SHP77 treated with DMSO at 0.1 percent for 48 hours (cell line): Measurements from ENCODE around the gene FUT3.
"Not testable (repeated sequence)": the region's sequence is repeated elsewhere in the genome, so short reads cannot be mapped to it uniquely, and the experiment has no call there.

Source experiments
- DNase-seq: peaks from one replicate; lab custom pipeline; 2025; lab: John Stamatoyannopoulos, UW

FUT3 gene

DNA sequence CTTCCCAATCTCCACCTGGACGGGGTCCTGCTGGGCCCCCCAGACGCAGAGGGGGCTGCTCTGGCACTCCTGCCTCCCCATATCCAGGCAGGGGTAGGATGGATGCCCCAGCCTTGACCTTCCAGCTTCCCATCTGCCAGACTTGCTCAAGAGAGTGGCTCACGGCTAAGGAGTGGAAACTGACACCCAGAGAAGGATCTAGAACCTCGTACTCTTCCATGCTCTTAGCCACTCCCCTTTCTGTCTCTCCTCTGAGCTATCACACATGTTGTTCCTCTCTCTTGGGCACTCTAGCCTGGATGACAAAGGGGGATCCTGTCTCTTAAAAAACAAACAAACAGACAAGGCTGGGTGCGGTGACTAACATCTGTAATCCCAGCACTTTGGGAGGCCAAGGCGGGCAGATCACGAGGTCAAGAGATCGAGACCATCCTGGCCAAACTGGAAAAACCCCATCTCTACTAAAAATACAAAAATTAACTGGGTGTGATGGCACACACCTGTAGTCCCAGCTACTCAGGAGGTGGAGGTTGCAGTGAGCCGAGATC is 31.2 kb upstream of the FUT3 start:
- DNase-seq: no peak

DNA sequence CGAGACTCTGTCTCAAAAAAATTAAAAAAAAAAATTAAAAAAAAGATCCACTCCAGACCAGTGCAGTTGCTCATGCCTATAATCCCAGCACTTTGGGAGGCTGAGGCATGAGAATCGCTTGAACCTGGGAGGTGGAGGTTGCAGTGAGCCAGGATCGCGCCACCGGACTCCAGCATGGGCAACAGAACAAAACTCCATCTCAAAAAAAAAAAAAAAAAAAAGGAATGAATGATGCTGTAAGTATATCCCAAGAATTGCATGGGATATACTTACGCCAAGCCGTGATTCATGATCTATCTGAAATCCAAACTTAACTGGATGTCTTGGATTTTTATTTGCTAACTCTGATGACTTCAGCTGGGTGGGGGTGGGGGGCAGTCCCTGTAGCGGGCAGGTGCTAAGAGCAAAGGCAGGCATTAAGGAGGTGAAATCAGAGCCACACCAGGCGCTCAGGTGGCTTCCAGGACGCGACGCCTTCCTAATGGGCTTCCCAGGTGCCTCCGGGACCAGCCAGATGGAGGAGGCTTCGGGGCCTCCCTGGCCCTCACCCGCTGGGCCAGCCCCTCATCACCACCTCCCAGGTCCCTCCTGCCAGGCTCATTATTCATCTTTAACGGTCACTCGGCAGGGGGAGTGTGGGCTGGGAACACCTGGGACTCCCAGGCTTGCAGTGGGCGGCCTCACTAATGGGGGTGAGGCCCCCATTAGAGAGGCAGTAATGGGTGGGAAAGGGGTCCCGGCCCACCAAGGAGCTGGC is 30.5 kb upstream of the FUT3 start:
- no peak for DNase-seq

DNA sequence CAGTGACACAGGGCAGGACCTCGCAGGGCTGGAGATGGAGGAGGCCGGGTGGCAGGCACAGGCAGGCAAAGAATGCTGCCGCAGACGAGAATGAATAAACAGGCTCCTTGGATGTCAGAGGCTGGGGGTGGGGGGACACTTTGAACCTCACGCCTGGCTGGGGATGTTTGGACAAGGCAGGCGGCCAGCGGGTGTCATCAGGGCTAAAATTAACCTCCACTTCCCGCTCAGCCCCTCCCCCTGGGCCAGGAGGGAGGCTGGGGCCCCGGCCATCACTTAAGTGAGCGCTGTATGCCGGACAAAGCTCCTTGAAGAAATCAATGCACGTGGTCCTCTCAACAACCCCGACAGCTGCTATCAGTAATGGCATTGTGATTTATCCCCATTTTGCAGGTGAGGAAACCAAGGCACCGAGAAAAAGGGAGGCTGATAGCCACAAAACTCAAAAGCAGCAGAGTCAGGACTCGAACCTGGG is 29.4 kb upstream of the FUT3 start:
- DNase-seq: peak; percentile 37

DNA sequence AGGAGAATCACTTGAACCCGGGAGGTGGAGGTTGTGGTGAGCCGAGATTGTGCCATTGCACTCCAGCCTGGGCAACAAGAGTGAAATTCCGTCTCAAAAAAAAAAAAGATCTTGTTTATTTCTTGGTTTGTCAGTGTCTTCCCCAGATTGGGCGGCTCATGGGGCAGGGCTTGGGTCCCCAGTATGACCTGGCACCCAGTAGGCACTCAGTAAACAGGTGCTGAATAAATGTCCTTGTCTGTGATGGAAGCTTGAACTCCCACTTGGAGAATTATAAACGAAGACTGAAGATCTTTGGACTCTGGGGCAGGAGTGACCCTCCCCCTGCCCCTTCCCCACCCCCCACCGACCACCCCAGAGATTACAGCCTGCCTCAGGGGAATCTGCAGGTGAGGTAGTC is 28.9 kb upstream of the FUT3 start:
- no peak for DNase-seq

DNA sequence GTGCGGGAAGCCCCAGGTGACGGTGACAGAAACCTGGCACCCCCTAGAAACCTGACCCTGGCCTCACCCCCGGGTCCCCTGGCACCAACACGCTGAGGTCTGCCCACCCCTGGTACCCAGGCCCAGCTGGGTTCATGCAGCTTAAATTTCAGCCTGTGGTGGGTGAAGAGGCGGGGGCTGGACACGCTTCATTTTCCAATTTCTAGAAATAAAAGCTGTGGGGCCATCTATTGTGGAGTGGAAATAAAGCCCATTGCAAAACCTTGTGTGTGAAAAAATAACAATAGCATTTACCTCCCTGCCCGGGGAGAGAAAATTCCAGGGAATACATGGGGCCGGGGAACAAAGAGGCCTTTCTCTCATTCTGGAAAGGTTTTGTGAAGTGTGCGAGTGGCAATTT is 26.6 kb upstream of the FUT3 start:
- no peak for DNase-seq

DNA sequence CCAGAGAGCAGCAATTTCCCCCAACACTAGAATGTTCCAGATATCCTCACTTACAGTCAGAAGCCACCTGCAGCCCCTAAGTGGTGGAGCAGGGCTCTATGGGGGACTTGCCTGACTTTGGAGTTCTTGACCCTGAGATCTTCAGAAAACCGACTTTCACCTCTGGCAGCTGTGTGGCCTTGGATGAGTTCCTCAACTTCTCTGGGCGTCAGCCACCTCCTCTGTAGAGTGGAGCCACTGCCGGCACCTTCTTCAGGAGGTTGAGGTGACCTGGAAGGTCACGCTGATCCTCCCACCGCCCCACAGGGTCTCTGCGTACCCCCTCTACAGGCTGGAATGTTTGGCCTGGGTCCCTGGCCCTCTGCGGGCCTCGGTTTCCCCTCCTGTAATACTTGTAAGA is 26.2 kb upstream of the FUT3 start:
- no peak for DNase-seq

- DNase-seq: not testable (repeated sequence)
Measured at GRCh38 chr19:5874496-5874895, 23.2 kb upstream of the FUT3 start.

DNA sequence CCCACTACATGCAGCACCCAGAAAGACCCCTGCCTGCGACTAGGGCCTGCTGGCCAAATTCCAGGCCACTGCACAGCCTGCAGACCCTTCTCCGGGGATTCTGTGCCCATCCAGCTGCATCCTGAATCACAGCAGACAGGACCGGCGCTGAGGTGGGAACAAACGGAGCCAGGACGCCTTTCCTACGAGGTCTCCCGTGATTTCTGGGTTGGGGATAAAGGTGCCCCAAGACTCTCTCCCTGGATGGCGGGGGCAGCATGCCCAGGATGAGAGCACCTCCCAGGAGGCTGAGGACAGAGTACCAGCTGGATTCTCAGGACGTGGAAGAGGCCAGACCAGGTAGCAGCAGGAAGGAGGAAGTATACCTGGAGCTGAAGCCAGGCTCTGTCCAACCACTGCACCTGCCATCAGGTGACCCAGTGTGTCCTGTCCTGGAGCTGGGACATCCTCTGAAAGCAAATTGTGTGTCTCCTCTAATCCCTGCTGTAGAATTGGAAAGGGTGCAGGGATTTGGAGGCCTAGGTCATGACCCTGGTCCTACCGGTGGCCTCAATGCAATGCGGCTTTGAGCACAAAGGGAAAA is 22.5 kb upstream of the FUT3 start:
- no peak for DNase-seq

GRCh38 chr19:5870986-5871394 is 19.7 kb upstream of the FUT3 start:
- DNase-seq: no peak

DNA sequence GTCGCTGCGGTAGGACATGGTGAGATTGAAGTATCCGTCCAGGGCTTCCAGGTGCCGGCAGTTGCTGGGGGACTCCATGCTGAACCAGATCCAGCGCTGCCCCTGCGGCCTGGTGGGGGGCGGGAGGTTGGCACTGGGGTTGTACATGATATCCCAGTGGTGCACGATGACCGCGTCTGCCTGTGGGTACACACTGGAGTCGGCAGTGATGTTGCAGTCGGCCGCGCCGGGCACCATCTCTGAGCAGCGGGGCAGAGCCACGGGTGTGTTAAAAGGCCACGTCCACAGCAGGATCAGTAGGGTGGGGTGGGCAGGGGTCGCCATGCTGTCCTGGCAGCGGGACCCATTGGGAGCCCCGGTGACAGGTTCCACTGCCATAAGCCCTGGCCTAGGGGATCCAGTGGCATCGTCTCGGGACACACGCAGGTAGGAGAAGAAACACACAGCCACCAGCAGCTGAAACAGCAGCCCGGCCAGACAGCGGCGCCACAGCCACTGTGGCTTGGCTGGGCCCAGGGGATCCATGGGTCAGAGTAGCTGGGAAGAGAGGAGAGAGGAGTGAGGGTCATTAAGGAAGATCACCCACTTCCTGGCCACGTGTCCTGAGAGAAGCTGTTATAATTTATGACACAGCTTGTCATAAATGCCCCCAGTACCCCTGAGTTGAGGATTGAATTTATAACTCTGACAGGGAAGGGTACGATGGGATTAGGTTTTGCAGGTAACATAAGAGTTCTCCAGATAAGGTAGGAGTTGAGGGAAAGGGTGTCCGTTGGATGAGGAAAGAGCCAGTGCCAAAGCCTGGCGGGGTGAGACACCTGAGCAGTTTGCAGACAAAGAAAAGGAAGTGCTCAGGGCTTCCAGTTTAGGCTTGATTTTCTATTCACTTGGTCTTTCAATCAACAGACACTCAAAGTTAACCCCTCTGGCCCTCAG is 16.2 kb upstream of the FUT3 start:
- DNase-seq: no peak

GRCh38 chr19:5865772-5866171 is 14.5 kb upstream of the FUT3 start:
- DNase-seq: no peak

- no peak for DNase-seq
Measured at GRCh38 chr19:5864725-5865486, 13.7 kb upstream of the FUT3 start.

DNA sequence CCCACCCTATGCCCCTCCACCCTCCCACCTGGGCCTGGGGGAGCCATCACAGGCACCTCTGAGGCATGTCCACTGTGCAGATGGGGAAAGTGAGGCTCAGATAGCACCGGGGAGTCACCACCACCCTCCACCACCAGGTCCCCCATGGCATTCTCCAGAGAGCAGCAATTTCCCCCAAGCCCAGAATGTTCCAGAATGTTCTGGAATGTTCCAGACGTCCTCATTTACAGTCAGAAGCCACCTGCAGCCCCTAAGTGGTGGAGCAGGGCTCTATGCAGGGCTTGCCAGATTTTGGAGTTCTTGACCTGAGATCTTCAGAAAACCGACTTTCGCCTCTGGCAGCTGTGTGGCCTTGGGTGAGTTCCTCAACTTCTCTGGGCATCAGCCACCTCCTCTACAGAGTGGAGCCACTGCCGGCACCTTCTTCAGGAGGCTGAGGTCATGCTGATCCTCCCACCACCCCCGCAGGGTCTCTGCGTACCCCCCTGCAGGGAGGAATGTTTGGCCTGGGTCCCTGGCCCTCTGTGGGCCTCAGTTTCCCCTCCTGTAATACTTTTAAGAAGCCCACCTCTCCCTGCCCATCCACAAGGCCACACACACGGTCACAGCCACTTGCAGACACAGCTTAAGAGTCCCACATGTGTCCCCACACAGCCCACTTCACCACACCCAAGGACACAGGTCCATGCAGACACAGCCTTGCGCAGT is 12.9 kb upstream of the FUT3 start:
- no peak for DNase-seq

DNA sequence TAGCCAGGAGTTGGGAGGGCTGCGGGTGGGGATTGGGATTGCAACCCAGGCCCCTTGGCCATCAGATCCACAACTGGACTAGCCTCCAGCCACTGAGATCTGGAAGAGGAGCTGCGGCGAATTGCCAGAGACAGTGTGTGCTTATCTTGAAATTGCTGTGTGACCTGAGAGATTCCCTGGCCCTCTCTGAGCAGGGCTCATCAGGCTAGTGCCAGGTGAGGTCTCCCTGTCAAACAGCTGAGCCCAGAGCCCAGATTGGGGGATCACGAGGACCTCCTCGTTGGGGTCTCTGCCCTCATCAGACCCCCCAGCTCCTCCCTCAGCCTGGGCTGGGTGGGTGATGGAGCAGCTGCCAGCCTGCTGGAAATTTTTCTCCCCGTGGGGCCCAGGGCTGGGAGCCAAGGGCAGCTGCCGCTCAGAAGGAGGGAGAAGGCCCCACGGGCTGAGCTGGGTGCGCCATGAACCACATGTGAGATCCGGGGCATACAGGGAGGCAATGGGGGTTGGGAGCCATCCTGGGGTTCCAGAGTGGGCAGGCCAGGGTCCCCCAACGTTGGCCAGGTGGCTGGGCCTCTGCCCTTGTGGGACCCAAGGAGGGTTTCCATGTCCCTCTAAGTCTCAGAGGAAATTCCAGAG is 11.9 kb upstream of the FUT3 start:
- no peak for DNase-seq

- no peak for DNase-seq
Measured at GRCh38 chr19:5857203-5858081, 6.2 kb upstream of the FUT3 start.

GRCh38 chr19:5855151-5855550 is 3.9 kb upstream of the FUT3 start:
- DNase-seq: not testable (repeated sequence)

- not testable (repeated sequence) for DNase-seq
Measured at GRCh38 chr19:5854121-5854520, 2.9 kb upstream of the FUT3 start.

GRCh38 chr19:5850743-5851293 is 431 bp downstream of the FUT3 start:
- no peak for DNase-seq

- no peak for DNase-seq
Measured at GRCh38 chr19:5850189-5850588, 1.1 kb downstream of the FUT3 start.
